ENCODE measurements around the gene FCHO2. TPM values are rescaled to one million over a fixed set of nuclear protein-coding genes. Genes with fewer than 3 reads are reported as not detected.

FCHO2 gene
- total RNA-seq, 1 donor from 2014 or later, result 5.3 TPM

DNA sequence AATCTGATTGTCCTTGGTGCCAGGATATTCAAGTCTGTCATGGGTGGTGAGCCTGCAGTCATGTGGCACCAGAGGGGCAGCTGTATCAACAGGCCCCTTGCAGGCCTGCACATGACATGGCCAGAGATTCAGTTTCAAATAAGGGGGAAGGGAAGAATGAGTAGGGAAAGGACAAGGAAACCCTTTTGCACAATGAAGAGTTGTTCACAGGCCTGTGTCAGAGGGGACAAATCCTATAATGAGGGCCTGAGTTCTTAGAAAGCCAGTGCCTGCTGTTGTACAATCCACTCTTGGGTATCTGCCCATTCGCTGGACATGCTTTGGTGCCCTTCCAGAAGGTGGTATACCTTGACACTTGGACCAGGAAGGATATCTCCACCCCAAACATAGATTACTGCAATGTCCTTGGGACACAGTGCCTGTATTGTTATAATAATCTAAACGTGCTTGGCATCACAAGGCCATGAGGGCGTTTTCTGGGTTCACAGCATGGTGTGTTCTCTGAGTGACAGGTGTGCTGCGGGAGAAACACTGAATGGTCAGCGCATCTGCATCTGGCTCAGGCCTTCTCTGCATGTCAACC lies 162.6 kb downstream of the FCHO2 start:
- intact Hi-C loops (cut with micrococcal nuclease), result no loop called here
- POLR2A ChIA-PET, result no interaction called here
- Mint-ChIP-seq H3K36me3 (ENCODE audit: low read depth) (no peaks in the 10 kb centered on the region), H3K27me3 (peaks cover 66% of the 10 kb centered on the region), H3K4me3 (no peak overlapping the region), H3K27ac (no peak overlapping the region), H3K4me1 (peaks cover 7% of the 10 kb centered on the region), H3K9me3 (peaks cover 3% of the 10 kb centered on the region)
- ATAC-seq (ENCODE audit: low read depth) (no peak), DNase-seq (no peak)
- TF ChIP-seq, protein P1, sequence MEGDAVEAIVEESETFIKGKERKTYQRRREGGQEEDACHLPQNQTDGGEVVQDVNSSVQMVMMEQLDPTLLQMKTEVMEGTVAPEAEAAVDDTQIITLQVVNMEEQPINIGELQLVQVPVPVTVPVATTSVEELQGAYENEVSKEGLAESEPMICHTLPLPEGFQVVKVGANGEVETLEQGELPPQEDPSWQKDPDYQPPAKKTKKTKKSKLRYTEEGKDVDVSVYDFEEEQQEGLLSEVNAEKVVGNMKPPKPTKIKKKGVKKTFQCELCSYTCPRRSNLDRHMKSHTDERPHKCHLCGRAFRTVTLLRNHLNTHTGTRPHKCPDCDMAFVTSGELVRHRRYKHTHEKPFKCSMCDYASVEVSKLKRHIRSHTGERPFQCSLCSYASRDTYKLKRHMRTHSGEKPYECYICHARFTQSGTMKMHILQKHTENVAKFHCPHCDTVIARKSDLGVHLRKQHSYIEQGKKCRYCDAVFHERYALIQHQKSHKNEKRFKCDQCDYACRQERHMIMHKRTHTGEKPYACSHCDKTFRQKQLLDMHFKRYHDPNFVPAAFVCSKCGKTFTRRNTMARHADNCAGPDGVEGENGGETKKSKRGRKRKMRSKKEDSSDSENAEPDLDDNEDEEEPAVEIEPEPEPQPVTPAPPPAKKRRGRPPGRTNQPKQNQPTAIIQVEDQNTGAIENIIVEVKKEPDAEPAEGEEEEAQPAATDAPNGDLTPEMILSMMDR (IDR thresholded peaks at IDR 0.05), result no peak
- CTCF ChIA-PET, result no interaction called here

DNA sequence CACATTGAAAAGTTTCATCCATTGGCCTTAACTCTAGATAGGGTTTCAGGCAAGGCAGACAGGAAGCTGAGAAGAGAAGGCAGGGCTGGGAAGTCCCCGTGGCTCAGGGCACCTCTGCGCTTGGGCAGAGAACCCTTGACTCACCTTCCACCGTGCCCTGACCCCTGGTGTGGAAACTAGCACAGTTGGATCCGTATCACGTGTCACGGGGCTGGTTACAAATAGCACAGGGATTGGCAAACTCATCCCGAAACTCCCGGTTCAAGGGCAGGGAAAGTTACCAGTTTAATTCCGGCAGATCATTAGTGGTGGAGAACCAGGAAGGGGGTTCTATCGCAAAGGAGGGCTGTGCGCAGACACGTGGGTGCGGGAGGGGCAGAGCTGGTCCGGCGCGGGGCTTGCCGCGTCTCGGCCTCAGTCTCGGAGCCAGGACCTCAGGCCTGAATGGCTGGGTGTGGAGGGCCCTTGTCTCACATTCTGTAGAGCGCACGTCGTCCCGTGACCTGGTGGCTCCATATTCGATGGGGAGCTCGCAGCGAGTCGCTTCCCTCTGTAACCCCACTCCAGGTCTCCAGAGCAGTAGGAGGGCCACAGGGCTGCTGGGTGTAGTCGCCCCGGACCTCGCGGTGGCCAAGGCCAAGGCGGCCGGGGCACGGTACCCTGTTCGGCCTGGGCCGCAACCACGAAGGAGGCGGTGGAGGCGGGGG lies 163.8 kb downstream of the FCHO2 start:
- ATAC-seq (ENCODE audit: low read depth), result no peak

DNA sequence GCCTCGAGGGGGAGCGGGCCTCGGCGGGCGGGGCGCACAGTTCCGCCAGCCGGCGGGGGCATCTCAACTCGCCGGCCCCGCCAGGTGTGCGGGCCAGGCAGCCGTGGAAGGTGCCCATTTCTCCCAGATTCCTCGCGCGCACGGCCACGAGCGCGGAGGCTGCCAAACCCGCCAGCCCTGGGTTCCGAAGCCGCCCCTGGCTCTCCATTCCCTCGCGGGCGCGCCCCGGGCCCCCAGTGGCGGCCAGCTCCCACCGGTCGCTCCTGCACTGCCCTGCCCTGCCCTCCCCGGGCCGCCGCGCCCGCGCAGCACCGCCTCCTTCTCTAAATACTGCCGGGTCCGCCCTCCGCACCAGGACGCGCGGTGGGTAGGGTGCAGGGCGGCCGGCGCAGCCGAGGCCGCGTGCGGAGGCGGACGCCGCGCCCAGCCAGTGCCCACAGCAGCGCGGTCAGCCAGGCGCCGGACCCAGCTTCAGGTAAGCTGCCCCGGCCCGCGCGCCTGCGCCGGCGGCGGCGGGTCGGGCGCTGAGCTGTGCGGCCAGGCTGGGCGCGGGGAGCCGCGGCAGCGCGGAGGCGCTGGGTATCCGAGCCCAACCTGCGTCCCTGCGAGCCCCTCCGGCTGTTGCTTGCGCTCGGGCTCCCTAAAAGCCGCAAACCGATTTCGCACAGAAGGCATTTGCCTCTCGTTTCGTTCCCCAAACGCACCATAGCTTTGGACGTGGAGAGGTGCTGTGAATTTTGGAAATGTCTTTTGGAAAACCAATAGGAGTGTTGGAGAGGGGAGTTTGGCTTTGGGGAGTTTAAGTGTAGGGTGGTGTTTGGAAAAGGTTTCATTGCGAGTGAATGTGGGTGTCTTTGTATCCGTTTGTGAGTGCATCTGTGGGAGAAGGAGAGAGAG lies 164.6 kb downstream of the FCHO2 start, which contains the start of gene TMEM171:
TSS of gene TMEM171 (plus strand) at position 354 of the 897 bp plus-strand sequence. CDS start 2,799 bp downstream, outside the sequence.
- no peak within 1 kb of the TSS for H3K27ac Mint-ChIP-seq
- intact Hi-C loops (cut with micrococcal nuclease), result no loop called here
- H3K4me1 Mint-ChIP-seq, result peaks cover 7% of the 10 kb centered on the region
- ChIA-PET POLR2A (no interaction called here), CTCF (no interaction called here)
- H3K9me3 Mint-ChIP-seq, result peaks cover 3% of the 10 kb centered on the region
- H3K4me3 Mint-ChIP-seq, result no peak within 1 kb of the TSS
- DNase-seq (no peak), ATAC-seq (ENCODE audit: low read depth) (no peak)
- H3K27me3 Mint-ChIP-seq, result peaks cover 69% of the 10 kb centered on the region
- TF ChIP-seq, protein P1 (IDR thresholded peaks at IDR 0.05), result no peak
- H3K36me3 Mint-ChIP-seq (ENCODE audit: low read depth), result no peaks in the 10 kb centered on the region

More for the DNA sequence above, 163.8 kb downstream of the FCHO2 start:
- intact Hi-C loops (cut with micrococcal nuclease), result no loop called here
- Mint-ChIP-seq H3K27ac (no peak overlapping the region), H3K4me3 (no peak overlapping the region), H3K27me3 (peaks cover 71% of the 10 kb centered on the region), H3K4me1 (peaks cover 7% of the 10 kb centered on the region), H3K9me3 (peaks cover 3% of the 10 kb centered on the region), H3K36me3 (ENCODE audit: low read depth) (no peaks in the 10 kb centered on the region)
- no peak for DNase-seq
- TF ChIP-seq, protein P1 (IDR thresholded peaks at IDR 0.05), result no peak
- ChIA-PET POLR2A (no interaction called here), CTCF (no interaction called here)

DNA sequence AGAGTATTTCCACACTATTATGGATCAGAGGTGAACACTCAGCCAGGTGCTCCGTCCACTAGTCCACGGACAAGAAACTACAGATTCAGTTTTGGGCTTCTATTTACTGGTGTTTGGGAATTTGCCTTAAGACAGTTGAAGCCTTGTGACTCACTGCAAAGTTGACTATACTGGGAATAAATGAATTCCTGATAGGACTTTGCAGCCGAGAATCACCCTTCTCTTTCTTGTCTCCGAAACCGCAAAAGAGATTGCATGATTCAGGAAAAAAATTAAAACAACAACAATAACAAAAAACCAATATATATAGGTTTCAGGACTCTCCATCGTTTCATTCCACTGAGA lies 165.2 kb downstream of the FCHO2 start:
- H3K27ac Mint-ChIP-seq, result no peak overlapping the region
- POLR2A ChIA-PET, result no interaction called here

More for the DNA sequence above, 165.2 kb downstream of the FCHO2 start:
- intact Hi-C loops (cut with micrococcal nuclease), result no loop called here
- Mint-ChIP-seq H3K9me3 (peaks cover 3% of the 10 kb centered on the region), H3K36me3 (ENCODE audit: low read depth) (no peaks in the 10 kb centered on the region), H3K4me1 (peaks cover 7% of the 10 kb centered on the region), H3K4me3 (no peak overlapping the region), H3K27me3 (peaks cover 65% of the 10 kb centered on the region)
- CTCF ChIA-PET, result no interaction called here
- ATAC-seq (ENCODE audit: low read depth) (no peak), DNase-seq (no peak)
- TF ChIP-seq, protein P1 (IDR thresholded peaks at IDR 0.05), result no peak

Measured in activated B cell treated with CpG ODN at 0.5 μM for 24 hours (primary cell).